Activated CD8-positive, alpha-beta memory T cell treated with anti-CD3 and anti-CD28 coated beads for 48 hours (primary cell): ENCODE results near the gene HYCC1.
"Not testable (repeated sequence)": the region's sequence is repeated elsewhere in the genome, so short reads cannot be mapped to it uniquely, and the experiment has no call there.

Source experiments
- DNase-seq, 3 experiments: peaks; one replicate each; pipeline ENCODE4 v3.0.0-alpha.2; 2020; ENCODE audit warnings: low read depth in 2 of 3, low spot score in 2 of 3

The HYCC1 gene

DNA sequence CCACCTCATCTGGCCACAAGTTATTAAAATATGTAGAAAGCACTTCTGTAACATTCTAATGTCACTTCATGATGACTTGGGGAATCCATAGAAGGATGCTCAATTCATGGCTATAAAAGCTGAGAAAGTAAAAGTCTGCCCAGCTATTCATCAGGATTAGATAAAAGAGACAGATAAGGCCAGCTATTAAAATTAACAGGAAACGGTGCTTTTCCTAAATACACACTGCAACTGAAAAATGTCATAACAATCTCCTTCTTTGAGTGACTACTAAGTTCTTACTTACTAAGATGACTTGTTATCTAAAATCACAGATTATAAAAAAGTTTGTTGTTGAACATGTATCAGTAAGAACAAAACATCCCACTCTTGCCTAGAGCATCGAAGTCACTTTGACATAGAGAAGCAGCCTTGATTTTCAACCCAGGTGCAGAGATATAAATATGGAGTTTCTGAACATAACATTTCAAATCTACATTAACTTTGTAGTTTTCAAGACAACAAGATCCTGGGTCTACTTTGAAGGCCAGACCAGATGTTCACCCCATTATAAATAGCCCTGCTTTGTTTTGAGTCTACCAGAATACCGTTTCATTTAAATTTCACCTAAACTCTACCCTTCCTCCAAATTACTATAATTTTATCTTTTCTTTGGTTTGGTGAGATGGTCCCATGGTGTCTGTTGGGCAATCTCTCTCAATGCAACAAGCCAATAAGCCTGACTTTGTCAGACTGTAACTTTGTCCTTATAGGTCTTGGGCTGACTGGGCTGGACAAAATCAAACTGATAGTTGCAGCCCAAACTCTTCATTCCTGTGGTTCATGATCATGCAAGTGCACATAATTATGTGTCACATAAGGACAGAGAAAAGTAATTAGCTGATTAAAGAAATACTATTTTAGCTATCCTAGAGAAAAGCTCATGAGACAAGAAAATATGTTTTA is 24.0 kb downstream of the HYCC1 start:
- DNase-seq = no peak

GRCh38 chr7:22985436-22985835 is 28.5 kb downstream of the HYCC1 start:
- no peak for DNase-seq

DNA sequence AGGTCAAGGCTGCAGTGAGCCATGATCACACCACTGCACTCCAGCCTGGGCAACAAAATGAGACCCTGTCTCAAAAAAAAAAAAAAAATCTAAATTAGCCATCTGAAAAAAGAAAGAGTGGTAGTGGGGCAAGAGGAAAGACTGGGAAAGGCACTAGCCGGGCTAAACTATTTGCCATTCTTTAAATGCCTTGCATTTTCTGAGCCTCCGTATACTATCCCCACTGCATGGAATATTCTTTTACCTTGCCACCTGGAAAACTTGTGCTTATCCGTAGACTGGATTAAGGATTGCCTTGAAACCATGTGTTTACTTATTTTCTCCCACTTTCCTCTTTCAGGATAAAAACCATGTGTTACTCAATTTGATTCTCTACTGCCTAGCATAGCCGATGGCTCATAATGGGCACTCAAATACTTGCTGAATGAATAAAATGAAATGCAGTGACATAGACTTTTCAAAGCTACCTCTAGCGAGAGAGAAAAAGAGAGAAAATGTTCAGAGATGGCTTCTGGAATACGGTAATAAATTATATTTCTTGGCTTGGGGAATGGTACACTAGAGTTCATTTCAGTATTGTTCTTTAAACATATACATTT is 30.6 kb downstream of the HYCC1 start:
- no peak for DNase-seq

- no peak for DNase-seq
Measured at GRCh38 chr7:22980422-22980821, 33.5 kb downstream of the HYCC1 start.

- DNase-seq = no peak
Measured at GRCh38 chr7:22979861-22980260, 34.1 kb downstream of the HYCC1 start.

- DNase-seq = no peak
Measured at GRCh38 chr7:22979251-22979650, 34.7 kb downstream of the HYCC1 start.

GRCh38 chr7:22974636-22975035 is 39.3 kb downstream of the HYCC1 start:
- not testable (repeated sequence) for DNase-seq

DNA sequence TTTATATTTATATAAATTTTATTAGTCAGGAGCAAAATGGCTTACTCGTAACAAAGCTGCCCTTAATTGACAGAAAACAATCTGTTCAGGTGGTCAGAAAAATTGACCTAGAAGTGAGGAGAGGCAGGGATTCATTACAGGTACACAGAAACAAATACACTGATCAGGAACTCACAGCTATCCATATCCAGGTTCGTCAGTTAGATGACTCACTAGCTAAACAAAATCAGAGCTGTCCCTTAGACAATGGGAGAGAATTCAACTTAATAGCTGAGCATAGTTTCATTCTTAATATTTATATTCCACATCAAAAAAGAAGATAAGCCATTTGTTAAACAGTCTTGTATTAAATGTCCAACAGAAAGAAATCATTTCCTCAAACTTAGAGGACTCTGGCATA is 41.7 kb downstream of the HYCC1 start:
- no peak for DNase-seq

DNA sequence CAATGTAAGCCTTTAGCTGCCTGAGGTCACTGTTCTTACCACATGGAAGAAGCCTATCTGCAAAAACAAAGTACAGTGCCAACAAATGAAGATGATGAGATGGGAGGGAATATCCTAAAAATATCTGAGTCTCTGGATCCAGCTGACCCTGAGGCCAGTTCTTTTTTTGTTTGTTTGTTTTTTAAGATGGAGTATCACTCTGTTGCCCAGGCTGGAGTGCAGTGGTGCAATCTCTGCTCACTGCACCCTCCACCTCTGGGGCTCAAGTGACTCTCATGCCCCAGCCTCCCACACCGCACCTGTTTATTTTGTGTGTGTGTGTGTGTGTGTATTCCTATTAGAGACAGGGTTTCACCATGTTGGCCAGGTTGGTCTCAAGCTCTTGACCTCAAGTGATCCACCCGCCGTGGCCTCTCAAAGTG is 44.9 kb downstream of the HYCC1 start:
- no peak for DNase-seq
